ENCODE data around the gene PMEPA1.

DNA sequence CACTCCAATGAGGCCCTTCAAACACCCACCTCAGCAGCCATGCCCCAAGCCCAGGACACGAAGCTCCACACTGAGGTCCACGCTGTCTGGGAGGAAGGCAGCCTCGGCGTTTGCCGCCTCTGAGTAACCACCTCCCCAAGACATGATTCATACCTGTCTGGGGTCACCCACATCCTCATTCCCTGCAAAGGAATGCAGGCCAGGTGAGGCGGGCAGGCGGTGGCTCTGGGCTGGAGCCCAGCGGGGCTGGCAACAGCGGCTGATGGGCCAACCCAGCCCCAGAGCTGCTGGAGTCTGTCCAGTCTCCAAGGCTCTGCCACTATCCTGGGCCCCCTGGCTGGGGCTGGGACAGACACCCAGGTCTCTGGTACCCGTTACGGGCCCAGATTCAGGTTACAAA, 14.8 kb downstream of the PMEPA1 start:
- TF ChIP-seq, protein P1, sequence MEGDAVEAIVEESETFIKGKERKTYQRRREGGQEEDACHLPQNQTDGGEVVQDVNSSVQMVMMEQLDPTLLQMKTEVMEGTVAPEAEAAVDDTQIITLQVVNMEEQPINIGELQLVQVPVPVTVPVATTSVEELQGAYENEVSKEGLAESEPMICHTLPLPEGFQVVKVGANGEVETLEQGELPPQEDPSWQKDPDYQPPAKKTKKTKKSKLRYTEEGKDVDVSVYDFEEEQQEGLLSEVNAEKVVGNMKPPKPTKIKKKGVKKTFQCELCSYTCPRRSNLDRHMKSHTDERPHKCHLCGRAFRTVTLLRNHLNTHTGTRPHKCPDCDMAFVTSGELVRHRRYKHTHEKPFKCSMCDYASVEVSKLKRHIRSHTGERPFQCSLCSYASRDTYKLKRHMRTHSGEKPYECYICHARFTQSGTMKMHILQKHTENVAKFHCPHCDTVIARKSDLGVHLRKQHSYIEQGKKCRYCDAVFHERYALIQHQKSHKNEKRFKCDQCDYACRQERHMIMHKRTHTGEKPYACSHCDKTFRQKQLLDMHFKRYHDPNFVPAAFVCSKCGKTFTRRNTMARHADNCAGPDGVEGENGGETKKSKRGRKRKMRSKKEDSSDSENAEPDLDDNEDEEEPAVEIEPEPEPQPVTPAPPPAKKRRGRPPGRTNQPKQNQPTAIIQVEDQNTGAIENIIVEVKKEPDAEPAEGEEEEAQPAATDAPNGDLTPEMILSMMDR (IDR thresholded peaks at IDR 0.05) = no peak
- TF ChIP-seq POLR2A (IDR thresholded peaks at IDR 0.05) = peak; percentile 19 to 45 (median 26)
